Measurements from ENCODE around the gene IFT25. TPM values are rescaled to one million over a fixed set of nuclear protein-coding genes. Genes with fewer than 3 reads are reported as not detected.

IFT25 gene
- total RNA-seq, 4 donors from 2014 or later = 17.7 to 27.1 (median 21.3) TPM

GRCh38 chr1:53984726-53985125 is 39.2 kb upstream of the IFT25 start:
- no peaks in the 10 kb centered on the region for H3K36me3 ChIP-seq
- TF ChIP-seq EP300 (IDR thresholded peaks at IDR 0.05) (no peak), POLR2A (IDR thresholded peaks at IDR 0.05) (no peak), POLR2AphosphoS5 (IDR thresholded peaks at IDR 0.05) (no peak), CTCF (IDR thresholded peaks at IDR 0.05) (no peak)
- H3K4me3 ChIP-seq = no peak overlapping the region
- peaks cover 0 to 21% (median 8%) of the 10 kb centered on the region in 3 donors for H3K4me1 ChIP-seq
- H3K9me3 ChIP-seq = no peaks in the 10 kb centered on the region
- ATAC-seq = no peak
- H3K27me3 ChIP-seq = no peaks in the 10 kb centered on the region
- no peak overlapping the region for H3K27ac ChIP-seq

DNA sequence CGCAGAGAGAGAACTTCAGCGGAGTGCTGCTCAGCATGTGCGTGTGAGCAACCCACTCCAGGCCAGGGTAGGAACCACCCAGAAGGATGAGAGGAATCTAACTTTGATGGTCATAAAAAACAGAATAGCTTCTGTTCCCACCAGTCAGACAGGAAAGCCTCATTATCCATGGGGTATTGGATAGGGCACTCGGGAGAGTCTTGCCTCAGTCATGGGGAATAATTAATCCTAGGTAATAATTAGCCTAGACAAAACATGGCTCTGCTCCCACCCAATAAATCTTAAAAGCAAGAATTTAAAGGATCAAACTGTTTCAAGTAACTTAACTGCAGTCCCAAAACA is 37.2 kb upstream of the IFT25 start:
- no peaks in the 10 kb centered on the region for H3K27me3 ChIP-seq
- no peaks in the 10 kb centered on the region for H3K36me3 ChIP-seq
- no peaks in the 10 kb centered on the region for H3K9me3 ChIP-seq
- peak overlapping the region; percentile 50 to 88 (median 80) for H3K27ac ChIP-seq
- 11 to 14% methylated on average over 1 to 4 of the region's 4 CpGs for WGBS, 2 donors (ENCODE audit: low coverage in 1 of 2)
- H3K4me1 ChIP-seq = peaks cover 0 to 21% (median 8%) of the 10 kb centered on the region in 3 donors
- no peak for ATAC-seq
- TF ChIP-seq POLR2AphosphoS5 (IDR thresholded peaks at IDR 0.05) (no peak), CTCF (IDR thresholded peaks at IDR 0.05) (no peak), EP300 (IDR thresholded peaks at IDR 0.05) (no peak), POLR2A (IDR thresholded peaks at IDR 0.05) (no peak)
- H3K4me3 ChIP-seq = peak overlapping the region; percentile 22 to 45

DNA sequence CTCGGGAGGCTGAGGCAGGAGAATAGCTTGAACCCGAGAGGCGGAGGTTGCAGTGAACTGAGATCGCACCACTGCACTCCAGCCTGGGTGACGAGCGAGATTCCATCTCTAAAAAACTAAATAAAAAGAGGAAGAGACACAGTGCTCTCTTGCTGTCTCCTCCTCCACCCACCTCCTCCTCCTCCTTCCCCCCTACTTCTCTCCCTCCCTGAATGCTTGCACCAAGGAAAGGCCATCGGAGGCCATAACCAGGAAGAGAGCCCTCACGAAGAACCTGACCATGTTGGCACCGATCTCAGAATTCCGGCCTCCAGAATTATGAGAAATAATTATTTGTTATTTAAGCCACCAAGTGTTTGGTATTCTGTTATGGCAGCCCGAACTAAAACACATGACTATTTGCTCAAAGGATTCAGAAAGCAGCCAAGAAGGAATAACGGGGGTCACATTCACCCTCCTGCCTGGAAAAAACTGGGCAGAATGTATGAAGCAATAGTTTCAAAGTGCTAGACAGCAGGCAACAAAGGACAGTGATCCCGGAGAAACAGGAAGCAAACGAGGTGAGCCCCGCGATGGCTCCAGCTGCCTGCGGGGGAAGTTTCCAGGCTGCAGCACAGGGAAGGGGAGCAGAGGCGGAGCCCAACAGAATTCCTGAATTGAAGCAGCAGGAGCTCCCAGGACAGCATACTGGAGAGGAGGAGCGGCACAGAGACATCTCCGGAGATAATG is 36.7 kb upstream of the IFT25 start:
- Histone ChIP-seq H3K27me3 (no peaks in the 10 kb centered on the region), H3K36me3 (no peaks in the 10 kb centered on the region), H3K9me3 (no peaks in the 10 kb centered on the region), H3K4me1 (peaks cover 0 to 21% (median 8%) of the 10 kb centered on the region in 3 donors), H3K27ac (peak overlapping the region; percentile 50 to 88 (median 80)), H3K4me3 (peak overlapping the region; percentile 22 to 45)
- TF ChIP-seq POLR2AphosphoS5 (IDR thresholded peaks at IDR 0.05) = peak; percentile 45
- no peak for TF ChIP-seq POLR2A (IDR thresholded peaks at IDR 0.05)
- TF ChIP-seq EP300 (IDR thresholded peaks at IDR 0.05) = no peak
- no peak for TF ChIP-seq CTCF (IDR thresholded peaks at IDR 0.05)
- peak; percentile 69 for ATAC-seq
- 10 to 26% methylated on average over 13 to 20 of the region's 20 CpGs for WGBS, 2 donors (ENCODE audit: low coverage in 1 of 2)

DNA sequence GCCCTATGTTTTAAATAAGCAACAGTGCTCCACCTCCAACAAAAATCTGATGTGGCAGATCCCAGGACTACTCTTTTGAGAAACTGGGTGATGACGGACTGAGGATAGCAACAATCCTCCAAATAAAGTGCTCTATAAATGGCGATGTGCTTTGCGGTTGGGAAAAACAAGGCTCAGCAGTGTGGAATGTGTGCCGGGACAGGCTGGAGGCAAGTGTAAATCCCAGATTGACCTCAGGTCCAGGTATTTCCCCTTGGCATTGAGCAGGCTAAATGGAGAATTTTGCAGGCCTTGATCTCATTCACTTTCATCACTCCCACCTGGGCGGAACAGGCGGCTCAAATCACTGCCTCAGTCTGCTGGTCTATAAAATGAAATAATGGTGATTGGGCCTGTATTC is 35.7 kb upstream of the IFT25 start:
- WGBS, 2 donors (ENCODE audit: low coverage in 1 of 2) = 39 to 100% methylated on average over 3 of the region's 6 CpGs
- Histone ChIP-seq H3K36me3 (peaks cover 0 to 2% of the 10 kb centered on the region in 2 donors), H3K4me1 (peaks cover 0 to 21% (median 8%) of the 10 kb centered on the region in 3 donors), H3K27me3 (no peaks in the 10 kb centered on the region), H3K27ac (peak overlapping the region; percentile 62 to 88 (median 80)), H3K4me3 (no peak overlapping the region), H3K9me3 (no peaks in the 10 kb centered on the region)
- ATAC-seq = peak; percentile 82
- no peak for TF ChIP-seq POLR2A (IDR thresholded peaks at IDR 0.05)
- TF ChIP-seq POLR2AphosphoS5 (IDR thresholded peaks at IDR 0.05) = peak; percentile 61

- no peaks in the 10 kb centered on the region for H3K27me3 ChIP-seq
- H3K4me1 ChIP-seq = peaks cover 0 to 21% (median 8%) of the 10 kb centered on the region in 3 donors
- no peak for ATAC-seq
- H3K4me3 ChIP-seq = no peak overlapping the region
- H3K9me3 ChIP-seq = no peaks in the 10 kb centered on the region
- H3K27ac ChIP-seq = peak overlapping the region in 3 of 4 donors; percentile 76 to 88 (median 84)
- WGBS, 2 donors (ENCODE audit: low coverage in 1 of 2) = 30 to 80% methylated on average over 2 to 13 of the region's 13 CpGs
- TF ChIP-seq POLR2AphosphoS5 (IDR thresholded peaks at IDR 0.05) = no peak
- no peak for TF ChIP-seq CTCF (IDR thresholded peaks at IDR 0.05)
- no peak for TF ChIP-seq EP300 (IDR thresholded peaks at IDR 0.05)
- TF ChIP-seq POLR2A (IDR thresholded peaks at IDR 0.05) = no peak
- H3K36me3 ChIP-seq = peaks cover 0 to 2% of the 10 kb centered on the region in 2 donors
These were observed 34.4 kb upstream of the IFT25 start for GRCh38 chr1:53979712-53980450.

Measured in gastroesophageal sphincter (tissue), 4 donors.